DMS153 (cell line): ENCODE data around the gene HOXC11.

ENCODE experiments used
- DNase-seq: peaks from one replicate; lab custom pipeline; 2025; lab: John Stamatoyannopoulos, UW

Gene HOXC11

DNA sequence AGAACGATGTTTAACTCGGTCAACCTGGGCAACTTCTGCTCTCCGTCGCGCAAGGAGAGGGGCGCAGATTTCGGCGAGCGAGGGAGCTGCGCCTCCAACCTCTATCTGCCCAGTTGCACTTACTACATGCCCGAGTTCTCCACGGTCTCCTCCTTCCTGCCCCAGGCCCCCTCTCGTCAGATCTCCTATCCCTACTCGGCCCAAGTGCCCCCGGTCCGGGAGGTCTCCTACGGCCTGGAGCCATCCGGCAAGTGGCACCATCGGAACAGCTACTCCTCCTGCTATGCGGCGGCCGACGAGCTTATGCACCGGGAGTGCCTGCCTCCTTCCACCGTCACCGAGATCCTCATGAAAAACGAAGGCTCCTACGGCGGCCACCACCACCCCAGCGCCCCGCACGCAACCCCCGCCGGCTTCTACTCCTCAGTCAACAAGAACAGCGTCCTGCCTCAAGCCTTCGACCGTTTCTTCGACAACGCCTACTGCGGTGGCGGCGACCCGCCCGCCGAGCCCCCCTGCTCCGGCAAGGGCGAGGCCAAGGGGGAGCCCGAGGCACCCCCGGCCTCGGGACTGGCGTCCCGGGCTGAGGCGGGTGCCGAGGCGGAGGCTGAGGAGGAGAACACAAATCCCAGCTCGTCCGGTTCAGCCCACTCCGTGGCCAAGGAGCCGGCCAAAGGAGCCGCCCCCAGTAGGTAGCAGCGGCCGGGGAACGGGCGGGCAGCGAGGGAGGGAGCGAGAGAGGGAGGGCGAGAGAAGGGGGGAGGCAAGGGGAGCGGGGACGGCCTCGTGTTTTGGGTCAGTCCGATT, 513 bp downstream of the HOXC11 start:
- DNase-seq, result no peak

DNA sequence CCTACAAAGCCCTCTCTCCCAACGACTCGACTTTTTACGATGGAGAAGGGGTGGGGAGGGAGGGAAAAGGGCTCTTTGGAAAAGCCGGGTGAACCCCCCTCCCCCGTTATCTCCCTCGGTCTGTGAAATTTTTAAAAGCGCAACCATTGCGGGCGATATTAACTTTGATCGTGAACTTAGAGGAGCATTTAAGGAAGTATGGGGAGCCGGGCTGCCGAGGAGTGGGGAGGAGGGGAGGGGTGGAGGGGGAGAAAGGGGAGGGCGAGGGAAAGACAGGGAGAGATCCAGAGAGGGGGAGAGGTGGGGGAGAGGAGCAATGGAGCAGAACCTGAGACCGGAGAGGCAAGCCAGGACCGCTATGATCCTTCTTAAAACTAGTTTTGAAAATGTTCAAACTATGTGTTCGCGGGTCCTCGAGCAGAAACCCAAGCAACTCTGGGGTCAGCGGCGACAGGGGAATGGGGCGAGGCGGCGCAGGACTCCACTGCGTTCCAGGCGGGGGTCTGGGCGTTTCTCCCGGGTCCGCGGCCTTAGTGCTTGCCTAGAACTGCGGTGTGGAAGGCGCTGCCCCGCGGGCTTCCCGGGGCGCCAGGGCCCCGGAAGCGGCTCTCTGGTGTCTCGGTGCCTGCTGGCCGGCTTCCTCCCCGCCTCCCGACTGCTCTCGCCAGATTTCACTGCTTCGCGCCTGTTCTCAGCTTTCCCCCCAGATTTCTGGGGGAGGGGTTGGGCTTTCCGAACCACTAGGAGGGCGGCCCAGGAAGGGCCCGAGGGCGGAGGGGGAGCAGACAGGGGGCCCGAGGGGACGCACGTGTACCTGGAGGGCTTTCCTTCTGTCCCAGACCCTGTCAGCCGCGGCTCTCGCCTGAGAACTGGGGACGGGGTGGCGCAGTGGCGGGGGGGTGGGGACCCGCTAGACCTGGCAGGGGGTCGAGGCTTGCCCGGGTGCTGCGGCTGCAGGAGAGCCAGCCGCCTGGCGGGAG, 1.4 kb downstream of the HOXC11 start, which contains the start of gene HOTAIR:
TSS of gene HOTAIR (minus strand) at position 871 of the 980 bp plus-strand sequence.
- DNase-seq, result no peak

DNA sequence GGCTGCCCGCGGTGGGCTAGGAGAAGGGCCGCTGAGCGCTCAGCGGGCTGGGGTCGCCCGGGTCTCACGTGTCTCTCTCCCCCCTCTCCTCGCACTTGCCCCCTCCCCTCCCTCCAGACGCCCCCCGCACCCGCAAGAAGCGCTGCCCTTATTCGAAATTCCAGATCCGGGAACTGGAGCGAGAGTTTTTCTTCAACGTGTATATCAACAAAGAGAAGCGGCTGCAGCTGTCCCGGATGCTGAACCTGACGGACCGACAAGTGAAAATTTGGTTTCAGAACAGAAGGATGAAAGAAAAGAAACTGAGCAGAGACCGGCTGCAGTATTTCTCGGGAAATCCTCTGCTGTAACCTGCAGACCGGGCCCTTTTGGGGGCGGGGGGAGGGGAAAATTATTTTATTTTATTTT, 2.1 kb downstream of the HOXC11 start:
- DNase-seq, result no peak

DNA sequence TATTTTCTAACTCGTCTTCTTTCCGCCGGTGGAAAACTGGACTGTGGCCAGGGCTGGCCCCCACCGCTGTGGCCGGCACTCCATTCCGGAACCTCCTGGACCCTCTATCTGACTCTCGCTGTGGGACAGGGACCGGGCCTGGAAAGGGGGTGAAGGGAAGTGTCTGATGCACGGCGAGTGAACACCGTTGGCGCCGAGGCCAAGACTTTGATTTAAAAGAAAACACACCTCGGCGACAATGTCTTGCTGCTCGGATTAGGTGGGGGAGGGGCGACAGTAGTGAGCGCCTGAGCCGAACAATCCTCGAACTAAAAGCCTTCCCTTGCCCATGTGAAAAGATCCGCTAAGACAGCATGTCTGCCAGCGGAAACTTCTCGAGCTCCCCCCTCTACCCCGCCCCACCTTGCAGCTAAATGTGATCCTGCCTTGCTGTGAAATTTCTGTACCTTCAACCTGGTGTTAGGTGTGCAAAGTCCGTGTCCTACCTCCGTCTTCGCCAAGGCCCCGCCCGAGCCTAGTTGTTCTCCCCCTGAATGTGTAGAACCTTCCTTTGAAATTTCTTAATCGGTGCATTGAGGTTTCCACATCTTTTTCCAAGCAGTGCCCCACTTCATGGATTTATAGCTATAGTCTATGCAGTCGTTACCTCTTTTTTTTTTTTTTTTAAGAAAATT, 2.7 kb downstream of the HOXC11 start:
- DNase-seq, result no peak

DNA sequence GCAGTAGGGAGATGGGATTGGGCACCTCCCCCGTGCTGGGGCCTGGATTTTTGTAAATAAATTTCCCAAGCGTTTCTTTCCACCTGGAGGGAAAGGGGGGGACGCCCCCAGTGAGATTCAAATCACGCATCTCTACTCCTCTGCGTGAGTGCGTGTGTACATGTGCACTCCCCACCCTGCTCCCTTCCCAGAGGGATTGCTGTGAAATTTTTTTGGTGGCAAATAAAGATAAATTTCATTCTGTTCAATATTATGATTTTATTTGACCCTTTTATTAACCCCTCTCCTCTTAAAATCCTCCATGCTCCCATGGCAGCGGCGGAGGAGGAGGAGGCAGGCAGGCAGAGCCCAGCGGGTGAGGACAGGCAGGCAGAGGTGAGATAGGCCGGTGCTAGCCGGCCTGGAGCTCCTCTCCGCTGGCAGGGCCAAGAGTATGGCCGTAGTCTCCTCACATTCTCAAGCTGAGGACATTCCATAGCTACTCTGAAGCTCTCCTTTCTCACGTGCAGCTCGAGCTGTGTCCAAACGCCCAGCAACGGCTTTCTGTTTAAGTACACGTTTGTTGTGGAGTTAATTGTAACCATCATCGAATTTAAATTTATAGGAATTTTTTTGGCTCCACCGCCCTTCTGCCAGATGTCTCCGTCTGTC, 3.4 kb downstream of the HOXC11 start:
- DNase-seq, result no peak

DNA sequence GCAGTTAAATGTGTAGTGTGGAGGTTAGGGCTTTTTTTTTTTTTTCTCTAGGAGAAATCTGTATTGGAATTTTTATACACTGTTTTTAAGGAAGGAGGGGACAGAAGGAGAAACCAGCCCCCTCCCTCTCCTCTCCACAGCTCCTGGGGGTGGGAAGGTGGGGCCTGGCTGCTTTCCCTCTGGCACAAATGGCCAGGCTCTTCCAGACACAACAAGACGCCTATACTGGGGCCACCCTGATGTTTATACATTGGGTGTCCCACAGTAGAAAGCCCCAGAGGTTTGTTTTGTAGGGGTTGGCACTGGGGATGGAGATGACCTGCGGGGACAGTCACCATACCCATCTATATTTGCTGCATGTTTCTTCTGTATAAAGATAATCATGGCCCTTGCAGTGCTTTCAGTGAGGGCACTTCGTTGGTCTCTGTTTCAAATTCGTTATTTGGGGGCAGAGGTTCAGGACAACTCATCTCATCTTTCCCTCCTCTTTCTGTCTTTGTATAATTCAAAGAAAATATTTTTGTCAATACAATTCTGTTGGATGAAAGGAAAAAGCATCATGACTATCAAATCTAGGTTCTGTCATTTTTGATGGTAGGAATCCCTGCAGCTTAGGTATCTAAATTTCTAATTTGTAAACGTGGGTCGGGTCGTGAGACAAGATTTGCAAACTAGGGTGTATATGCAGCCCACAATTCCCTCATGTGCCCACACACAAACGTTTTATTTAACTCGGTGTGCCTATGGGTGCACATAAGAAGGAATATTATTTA, 4.1 kb downstream of the HOXC11 start:
- DNase-seq, result no peak

DNA sequence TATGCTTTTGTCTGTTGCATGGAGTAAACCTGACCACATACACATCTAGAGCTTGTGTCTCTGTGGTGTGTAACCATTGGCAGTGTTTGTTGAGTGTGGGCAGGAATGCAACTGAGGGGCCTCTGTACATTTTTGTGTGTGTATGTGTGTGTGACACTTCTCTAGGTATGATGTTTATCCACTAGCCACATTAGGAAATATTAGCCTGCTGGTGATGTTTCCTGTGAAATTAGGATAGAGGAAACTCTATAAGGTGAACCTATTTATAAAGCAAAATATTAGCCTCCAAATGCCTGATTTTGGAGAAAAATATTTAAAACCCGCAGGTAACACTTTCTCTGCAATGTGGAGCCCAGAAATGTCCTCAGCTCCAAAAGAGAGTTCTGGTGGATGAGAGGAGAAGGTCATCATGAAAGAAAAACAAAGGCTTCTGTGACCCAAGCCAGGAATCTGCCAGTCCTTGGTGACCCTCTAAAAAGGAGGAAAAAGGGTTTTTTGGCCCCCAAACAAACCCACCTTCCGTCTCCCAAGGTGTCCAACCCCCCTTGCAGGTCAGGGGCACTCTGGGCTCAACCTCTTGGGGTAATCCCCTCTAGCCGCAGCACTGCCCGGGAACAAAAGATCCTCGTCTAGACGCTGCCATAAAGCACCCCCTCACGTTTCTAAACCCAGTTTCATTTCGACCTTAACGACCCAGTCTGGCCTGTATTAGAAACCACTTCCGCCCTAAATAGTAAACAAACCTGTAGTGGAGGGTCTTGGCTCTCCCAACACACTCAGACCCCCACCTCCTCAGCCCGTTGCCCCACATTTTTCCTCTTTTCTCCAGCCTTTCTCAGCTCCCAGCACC, 4.9 kb downstream of the HOXC11 start:
- DNase-seq, result no peak

DNA sequence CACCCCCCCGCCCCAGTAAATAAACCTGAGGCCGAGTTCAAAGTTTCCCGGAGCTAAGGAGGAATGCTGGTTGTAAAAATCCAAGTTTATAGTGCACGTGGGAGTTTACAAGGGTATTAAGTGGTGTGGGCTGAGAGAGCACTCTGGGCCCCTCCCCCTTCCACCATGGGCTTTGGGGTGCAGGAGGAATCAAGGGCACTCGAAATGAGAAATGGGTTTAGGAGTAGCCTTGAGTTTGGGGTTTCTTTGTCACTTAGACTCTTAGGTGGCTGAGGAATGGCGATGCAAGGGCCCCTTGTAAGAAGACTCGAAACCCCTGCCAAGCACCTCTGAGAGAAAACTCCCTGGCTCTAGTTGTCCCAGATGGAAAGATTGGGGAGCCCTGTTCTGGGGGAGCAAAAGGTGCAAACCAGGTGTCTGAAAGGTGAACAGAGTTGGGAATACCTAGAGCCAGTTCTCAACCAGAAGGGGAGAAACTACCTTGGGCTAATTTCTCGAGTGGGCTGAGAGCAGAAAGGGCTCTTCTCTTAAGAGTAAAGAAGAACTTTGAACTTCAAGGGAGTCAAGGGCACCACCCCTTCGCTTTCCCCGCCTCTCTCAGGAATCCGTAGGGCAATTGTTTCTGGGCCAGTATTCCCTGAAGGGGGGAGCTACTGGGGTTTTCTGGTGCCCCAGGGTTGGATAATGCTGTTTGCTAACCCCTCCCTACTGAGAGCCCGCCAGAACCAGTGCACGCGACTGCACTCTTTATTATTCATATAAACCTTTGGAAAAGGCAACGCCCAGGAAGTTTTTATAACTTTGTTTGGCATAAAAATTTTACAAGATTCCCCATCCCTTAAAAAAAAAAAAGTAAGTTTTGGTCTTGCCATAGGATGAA, 5.8 kb downstream of the HOXC11 start:
- no peak for DNase-seq

DNA sequence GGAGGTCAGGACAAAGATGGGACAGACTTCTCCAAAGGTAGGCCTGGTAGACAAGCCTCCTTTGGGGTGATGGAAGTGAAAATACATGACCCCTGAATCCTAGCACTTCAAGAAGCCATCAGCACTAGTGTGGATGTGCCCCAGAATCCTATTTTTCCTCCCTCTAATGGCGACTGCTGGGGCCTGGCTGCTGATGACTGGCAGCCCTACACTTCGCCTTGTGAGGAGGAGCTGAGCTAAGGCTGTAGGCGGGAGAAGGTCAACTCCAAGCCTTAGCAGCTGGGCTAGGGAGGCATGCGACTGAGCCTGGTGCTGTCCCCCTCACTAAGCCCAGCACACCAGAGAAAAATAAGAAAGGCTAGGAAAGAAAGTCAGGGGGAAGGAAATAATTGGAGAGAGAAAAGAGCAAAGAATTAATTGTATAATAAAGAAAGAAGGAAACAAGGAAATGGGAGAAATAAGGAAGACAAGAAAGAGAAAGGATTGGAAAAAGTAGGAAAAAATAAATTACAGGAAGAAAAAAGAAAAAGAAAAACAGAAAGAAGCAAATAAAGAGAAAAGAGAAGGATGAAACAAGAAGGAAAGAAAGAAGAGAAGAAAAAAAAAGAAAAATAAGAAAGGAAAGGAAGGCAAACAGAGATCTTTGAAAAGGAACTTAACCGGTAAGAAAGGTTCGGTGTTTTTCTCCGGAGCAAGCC, 7.3 kb downstream of the HOXC11 start:
- DNase-seq, result no peak

DNA sequence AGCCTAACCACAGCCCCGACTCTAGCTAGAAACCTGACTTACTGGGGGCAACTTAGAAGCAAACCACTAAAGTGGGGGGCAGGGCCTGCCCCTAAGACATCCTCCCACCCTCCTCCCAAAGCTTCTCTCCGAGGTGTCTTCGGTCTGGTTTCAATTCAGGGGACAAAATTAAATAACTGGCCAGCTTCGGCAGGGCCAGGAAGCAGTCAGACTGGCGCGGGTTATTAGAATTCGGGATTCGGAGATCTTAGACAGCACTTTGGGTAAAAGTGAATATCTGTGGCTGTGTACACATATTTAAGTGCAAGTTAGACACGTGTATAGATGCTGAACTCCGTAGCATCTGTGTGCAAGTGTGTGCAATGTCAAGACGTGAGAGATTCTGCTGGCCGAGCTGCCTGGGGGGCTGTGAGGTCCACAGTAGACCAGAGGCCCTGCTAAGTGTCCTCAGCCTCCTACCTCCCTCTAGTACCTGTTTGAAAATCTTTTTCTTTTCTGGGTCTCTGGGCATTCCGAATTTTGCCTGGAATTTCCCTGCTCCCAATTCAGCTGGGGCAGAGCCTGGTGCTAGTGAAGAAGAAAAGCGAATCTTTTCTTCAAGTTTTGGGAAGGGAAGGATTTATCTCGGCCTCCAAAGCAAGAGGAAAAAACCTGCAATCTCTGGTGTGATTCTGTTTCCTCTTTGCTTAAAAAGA, 8.0 kb downstream of the HOXC11 start:
- DNase-seq, result no peak

DNA sequence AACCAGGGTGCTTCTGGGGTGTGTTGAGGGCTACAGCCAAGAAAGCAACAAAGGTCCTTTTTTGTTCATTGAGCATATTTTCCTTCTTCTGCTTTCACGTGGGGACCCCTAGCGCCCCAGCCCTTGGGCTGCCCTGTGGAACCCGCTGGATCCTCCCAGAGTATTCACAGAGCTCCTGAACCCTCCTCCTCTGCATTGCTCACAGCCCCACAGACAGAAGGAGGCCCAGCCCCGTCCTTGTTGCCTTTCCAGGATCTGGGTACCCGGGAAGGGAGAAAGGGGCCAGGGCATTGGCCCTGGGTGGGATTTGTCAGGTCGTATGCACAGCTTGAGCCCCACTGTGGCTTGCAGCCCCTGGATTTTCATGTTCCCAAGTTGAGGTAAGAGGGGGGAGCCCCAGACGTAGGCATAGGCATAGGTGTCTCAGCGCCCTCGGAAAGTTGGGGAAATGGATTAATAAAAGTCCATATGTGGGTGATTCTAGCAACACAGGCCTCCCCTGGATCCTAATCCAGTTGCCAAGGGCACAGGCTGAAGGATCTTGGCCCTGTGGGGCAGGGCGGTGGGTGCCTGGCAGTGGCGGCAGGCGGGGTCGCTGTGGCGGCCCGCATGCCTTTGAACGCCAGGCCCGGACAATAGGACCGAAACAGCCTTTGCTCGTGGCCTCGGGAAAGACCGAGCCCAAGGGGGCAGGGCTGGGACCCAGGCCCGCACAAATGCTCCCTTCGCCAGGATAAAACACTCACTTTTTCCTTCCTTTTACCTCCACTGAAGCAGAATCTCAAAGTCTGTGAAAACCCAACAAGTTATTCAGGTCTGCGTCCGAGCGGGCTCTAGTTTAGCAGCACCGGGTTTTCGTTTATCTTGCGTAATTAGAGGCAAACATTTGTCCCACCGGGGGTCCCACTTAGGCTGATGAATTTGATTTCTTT, 9.0 kb downstream of the HOXC11 start:
- no peak for DNase-seq

DNA sequence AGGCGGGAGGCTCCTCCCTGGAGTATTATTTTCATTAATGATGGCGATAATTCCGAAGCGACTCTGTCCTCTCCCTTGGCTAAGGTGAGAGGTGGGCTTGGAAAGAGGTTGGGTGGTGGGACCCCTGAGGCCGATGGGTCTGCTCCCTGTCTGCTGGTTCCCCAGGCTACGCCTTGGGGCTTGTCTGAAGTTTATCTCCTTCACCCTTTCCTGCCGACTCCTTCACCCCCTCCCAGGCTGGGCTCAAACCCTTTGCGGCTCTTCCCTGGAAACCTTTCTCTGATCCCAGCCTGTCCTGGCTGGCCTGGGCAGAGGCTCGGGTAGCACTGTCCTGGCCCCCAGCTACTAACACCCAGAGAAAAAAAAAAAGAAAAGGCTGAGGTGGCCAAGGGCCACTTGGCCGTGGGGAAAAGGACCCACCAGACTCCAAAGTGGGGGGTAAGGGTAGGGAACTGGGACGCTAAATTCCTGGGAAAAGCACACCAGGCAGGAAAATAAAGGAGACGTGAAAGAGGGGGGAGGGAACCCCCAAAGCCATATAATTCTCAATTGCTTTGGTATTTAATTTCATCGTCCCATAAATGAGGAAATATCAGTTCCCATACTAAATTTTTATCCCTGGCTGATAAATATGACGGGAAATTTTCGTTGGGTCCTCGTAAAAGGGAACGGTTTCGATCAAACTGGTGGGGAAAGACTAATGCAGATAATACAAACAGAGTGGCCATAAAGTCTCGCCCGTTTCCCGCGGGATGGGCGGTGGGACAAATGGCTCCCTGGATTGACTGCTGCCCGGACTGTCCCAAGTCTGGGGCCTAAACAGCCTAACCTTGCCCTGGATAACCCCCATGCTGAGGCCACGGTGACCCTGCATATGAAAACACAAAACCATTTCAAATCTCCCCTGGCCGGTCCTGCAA, 10.0 kb downstream of the HOXC11 start:
- no peak for DNase-seq

DNA sequence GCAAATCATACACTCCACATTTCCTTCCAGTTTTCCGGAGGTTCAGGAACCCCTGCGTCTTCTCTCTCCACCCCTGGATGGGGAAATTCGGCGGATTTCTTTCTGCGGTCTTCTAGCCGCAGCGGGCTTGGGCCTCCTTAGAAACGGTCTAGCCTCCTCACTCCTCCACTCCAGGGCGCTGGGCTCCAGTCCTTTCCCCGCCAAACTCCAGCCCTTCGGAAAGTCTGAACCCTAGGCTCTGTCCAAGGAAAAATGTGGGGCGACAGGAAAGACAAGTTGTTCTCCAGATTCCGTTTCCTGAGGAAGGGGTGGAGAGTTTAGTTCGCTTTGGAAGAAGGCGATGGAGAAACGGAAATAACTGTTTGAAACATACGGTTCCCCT, 10.6 kb downstream of the HOXC11 start:
- no peak for DNase-seq

DNA sequence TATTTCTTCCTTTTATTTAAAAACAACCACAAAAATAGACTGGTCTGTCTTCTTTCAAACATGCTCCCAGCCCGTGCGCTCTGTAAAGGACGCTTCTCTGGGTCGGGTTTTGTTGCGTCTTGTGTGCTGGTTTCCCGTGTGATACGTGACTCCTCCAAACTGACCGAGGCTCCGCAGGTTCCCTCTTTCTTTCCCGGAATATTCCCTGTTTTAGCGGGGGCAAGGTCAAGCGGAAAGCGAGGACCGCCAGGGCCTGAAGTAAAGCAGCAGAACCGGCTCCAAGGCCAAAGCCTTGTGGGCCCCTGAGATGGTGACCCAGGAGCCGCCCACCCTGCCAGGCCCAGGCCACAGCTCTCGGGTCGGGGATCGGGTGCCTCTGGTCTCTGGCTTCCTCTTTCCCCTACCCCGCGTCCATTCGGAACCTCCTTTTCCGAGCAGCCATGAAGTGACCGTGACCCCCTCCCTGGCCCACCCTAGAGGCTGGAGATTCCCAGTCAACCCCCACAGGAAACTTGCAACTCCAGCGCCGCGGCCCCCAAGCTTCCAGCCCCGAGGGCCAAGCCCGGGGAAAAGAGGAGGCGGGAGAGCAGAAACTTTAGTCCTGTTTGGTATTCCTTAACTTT, 11.1 kb downstream of the HOXC11 start:
- no peak for DNase-seq
